KMS-11 (cell line): Measurements from ENCODE around the gene TSPAN3.

Experiments used
- H2AFZ ChIP-seq: fragments of 200-600 bp; sonication (generic); 2 replicates; pipeline ENCODE4 v1.6.1; 2016; ENCODE audit warnings: antibody characterized with exemption, mixed run types, low read depth
- H3K27ac ChIP-seq: fragments of 200-600 bp; sonication (generic); 2 replicates; pipeline ENCODE4 v1.6.1; 2016; ENCODE audit warnings: mild to moderate bottlenecking, mixed run types
- H3K27me3 ChIP-seq: fragments of 200-600 bp; sonication (generic); 2 replicates; pipeline ENCODE4 v1.6.1; 2017; ENCODE audit warnings: mild to moderate bottlenecking, low read depth, mixed run types, moderate library complexity; ENCODE audit not compliant: insufficient read depth
- H3K36me3 ChIP-seq: fragments of 200-600 bp; sonication (generic); 2 replicates; pipeline ENCODE4 v1.6.1; 2017; ENCODE audit warnings: mild to moderate bottlenecking, mixed run types; ENCODE audit not compliant: insufficient read depth
- H3K4me1 ChIP-seq: fragments of 200-600 bp; sonication (generic); 2 replicates; pipeline ENCODE4 v1.6.1; 2016; ENCODE audit warnings: mild to moderate bottlenecking, low read depth, mixed run types; ENCODE audit not compliant: poor library complexity, severe bottlenecking
- H3K4me2 ChIP-seq: fragments of 200-600 bp; sonication (generic); 2 replicates; pipeline ENCODE4 v1.7.0; 2016; ENCODE audit warnings: mild to moderate bottlenecking, mixed run types
- H3K4me3 ChIP-seq: fragments of 200-600 bp; sonication (generic); IDR thresholded peaks from 2 replicates; pipeline ENCODE4 v1.6.1; 2017; ENCODE audit warnings: low read depth, low read length, mixed read lengths; ENCODE audit not compliant: insufficient read depth
- H3K79me2 ChIP-seq: fragments of 200-600 bp; sonication (generic); 2 replicates; pipeline ENCODE4 v1.6.1; 2016; ENCODE audit warnings: low read depth, mixed run types; ENCODE audit not compliant: insufficient read depth
- H3K9ac ChIP-seq: fragments of 200-600 bp; sonication (generic); 2 replicates; pipeline ENCODE4 v1.6.1; 2016; ENCODE audit warnings: mild to moderate bottlenecking, mixed run types
- H4K20me1 ChIP-seq: fragments of 200-600 bp; sonication (generic); 2 replicates; pipeline ENCODE4 v1.6.1; 2016; ENCODE audit warnings: mild to moderate bottlenecking, mixed run types; ENCODE audit not compliant: insufficient read depth
- CTCF ChIP-seq: fragments of 200-600 bp; sonication (generic); conservative IDR thresholded peaks from 2 replicates; pipeline ENCODE4 v1.6.1; 2017; ENCODE audit warnings: low read depth, mild to moderate bottlenecking, antibody characterized with exemption, low read length, moderate library complexity, mixed read lengths

TSPAN3 gene

DNA sequence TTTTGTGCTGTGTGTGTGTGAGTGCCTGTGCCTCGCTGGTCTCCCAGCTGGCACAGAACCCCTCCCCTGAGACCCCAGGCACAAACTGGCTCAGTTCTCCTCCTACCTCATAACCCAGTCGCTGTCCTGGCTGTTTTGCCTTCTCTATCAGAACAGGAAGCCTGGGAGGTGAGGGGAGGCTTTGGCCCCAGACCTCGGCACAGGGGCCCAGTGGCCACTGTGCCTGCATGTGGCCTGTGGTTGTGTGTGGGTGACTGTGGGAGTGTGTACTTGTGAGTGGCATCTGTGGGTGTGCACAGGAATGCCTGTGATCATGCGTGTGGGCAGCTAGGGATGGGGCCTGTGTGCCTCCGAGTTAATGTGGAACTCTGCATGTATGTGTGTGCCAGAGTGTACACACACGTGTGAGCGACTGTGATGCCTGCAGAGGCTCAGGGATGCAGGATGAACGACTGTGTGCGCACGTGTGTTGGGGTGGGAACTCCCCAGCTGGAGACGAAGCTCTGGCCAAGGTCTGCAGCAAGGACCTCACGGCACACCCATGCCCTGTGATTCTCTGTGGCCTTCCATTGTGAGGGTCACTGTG, 43.7 kb downstream of the TSPAN3 start:
- no peak overlapping the region for H3K9ac ChIP-seq

GRCh38 chr15:77026501-77027110, 44.3 kb downstream of the TSPAN3 start:
- Histone ChIP-seq H3K4me2 (no peak overlapping the region), H2AFZ (no peak overlapping the region), H3K27ac (no peak overlapping the region), H3K27me3 (no peaks in the 10 kb centered on the region), H3K36me3 (no peaks in the 10 kb centered on the region), H3K4me3 (no peak overlapping the region), H3K9ac (no peak overlapping the region), H3K4me1 (peaks cover 10% of the 10 kb centered on the region), H4K20me1 (no peaks in the 10 kb centered on the region), H3K79me2 (no peaks in the 10 kb centered on the region)
- TF ChIP-seq CTCF: no peak

More for the DNA sequence above, 43.7 kb downstream of the TSPAN3 start:
- peaks cover 16% of the 10 kb centered on the region for H3K4me1 ChIP-seq
- no peaks in the 10 kb centered on the region for H3K36me3 ChIP-seq
- H2AFZ ChIP-seq: no peak overlapping the region
- no peaks in the 10 kb centered on the region for H3K79me2 ChIP-seq
- no peak overlapping the region for H3K4me3 ChIP-seq
- no peak for TF ChIP-seq CTCF
- H4K20me1 ChIP-seq: no peaks in the 10 kb centered on the region
- no peak overlapping the region for H3K4me2 ChIP-seq
- no peaks in the 10 kb centered on the region for H3K27me3 ChIP-seq
- H3K27ac ChIP-seq: no peak overlapping the region

DNA sequence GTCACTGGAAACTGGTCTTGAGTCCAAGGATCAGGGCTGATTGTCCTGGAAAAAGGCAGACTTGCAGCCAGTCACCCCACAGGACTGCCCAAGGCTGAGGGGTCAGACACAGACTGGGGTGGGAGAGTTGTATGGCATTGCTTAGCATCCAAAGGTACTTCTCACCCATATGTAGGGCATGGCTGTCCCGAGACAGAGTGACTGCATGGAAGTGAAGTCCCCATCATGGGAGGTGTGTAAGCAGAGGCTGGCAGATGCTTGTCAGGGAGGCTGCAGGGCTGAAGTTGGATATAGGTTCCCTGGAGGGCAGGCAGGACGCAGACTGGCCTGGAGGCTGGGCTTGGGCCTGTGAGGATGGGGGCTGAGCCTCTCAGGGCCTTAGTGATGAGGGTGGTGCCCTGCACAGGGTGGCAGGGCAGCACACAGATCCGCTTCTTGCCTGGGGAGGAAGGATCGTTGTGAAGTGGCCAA, 44.9 kb downstream of the TSPAN3 start:
- TF ChIP-seq CTCF: no peak
- H4K20me1 ChIP-seq: no peaks in the 10 kb centered on the region
- no peaks in the 10 kb centered on the region for H3K36me3 ChIP-seq
- H3K4me2 ChIP-seq: no peak overlapping the region
- H3K27me3 ChIP-seq: no peaks in the 10 kb centered on the region
- H2AFZ ChIP-seq: no peak overlapping the region
- H3K79me2 ChIP-seq: no peaks in the 10 kb centered on the region
- no peak overlapping the region for H3K4me3 ChIP-seq
- H3K27ac ChIP-seq: no peak overlapping the region
- peaks cover 5% of the 10 kb centered on the region for H3K4me1 ChIP-seq
- H3K9ac ChIP-seq: no peak overlapping the region

DNA sequence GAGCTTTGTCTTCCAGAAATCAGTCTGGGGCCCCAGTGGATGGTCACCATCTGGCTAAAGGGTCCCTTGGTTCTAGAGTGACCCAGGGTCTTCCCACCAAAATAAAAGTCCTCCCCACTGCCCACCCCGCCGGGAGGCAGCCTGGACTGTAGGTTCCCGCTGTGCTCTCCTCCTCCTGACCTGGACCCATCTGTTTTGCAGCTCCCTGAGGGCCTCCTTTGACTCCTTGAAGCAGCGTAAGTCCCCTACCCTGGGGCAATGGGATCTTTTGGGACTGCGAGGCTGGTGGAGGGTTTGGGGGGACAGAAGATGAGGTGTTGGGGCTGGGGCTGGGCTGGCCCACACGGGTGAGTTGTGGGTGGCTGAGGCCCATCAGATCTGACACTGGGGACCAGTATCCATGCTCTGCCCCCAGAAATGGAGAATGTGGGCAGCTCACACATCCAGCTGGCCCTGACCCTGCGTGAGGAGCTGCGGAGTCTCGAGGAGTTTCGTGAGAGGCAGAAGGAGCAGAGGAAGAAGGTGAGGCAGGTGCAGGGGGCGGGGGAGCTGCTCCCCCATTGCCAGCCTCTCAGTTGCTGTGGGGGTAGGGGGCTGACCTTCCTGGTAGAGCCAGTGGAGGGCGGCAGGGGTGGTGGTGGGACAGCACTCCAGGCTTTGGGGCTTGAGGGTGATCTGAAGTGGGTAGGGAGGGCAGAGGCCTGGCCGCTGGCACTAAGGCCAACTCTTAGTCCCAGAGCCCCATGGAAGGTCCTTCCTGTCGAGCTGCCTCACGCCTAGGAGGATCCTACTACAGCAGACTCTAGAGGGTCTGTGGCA, 45.6 kb downstream of the TSPAN3 start:
- no peak overlapping the region for H3K4me2 ChIP-seq
- H3K27ac ChIP-seq: no peak overlapping the region
- no peak overlapping the region for H2AFZ ChIP-seq
- H3K4me3 ChIP-seq: no peak overlapping the region
- no peaks in the 10 kb centered on the region for H3K79me2 ChIP-seq
- H3K4me1 ChIP-seq: peaks cover 6% of the 10 kb centered on the region
- no peak for TF ChIP-seq CTCF
- H3K27me3 ChIP-seq: no peaks in the 10 kb centered on the region
- no peak overlapping the region for H3K9ac ChIP-seq
- no peaks in the 10 kb centered on the region for H3K36me3 ChIP-seq
- H4K20me1 ChIP-seq: no peaks in the 10 kb centered on the region
